Measurements from ENCODE around the gene LAIR2. TPM values are rescaled to one million over a fixed set of nuclear protein-coding genes. Genes with fewer than 3 reads are reported as not detected.
"Not testable (repeated sequence)": the region's sequence is repeated elsewhere in the genome, so short reads cannot be mapped to it uniquely, and the experiment has no call there.

LAIR2 gene
- total and polyA plus RNA-seq, 10 of the 15 experiments (the other 5 are each of a cell fraction or from before 2014, with no cell fraction given) = not detected

- TF ChIP-seq, protein P1, sequence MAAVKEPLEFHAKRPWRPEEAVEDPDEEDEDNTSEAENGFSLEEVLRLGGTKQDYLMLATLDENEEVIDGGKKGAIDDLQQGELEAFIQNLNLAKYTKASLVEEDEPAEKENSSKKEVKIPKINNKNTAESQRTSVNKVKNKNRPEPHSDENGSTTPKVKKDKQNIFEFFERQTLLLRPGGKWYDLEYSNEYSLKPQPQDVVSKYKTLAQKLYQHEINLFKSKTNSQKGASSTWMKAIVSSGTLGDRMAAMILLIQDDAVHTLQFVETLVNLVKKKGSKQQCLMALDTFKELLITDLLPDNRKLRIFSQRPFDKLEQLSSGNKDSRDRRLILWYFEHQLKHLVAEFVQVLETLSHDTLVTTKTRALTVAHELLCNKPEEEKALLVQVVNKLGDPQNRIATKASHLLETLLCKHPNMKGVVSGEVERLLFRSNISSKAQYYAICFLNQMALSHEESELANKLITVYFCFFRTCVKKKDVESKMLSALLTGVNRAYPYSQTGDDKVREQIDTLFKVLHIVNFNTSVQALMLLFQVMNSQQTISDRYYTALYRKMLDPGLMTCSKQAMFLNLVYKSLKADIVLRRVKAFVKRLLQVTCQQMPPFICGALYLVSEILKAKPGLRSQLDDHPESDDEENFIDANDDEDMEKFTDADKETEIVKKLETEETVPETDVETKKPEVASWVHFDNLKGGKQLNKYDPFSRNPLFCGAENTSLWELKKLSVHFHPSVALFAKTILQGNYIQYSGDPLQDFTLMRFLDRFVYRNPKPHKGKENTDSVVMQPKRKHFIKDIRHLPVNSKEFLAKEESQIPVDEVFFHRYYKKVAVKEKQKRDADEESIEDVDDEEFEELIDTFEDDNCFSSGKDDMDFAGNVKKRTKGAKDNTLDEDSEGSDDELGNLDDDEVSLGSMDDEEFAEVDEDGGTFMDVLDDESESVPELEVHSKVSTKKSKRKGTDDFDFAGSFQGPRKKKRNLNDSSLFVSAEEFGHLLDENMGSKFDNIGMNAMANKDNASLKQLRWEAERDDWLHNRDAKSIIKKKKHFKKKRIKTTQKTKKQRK (IDR thresholded peaks at IDR 0.05; ENCODE audit: low read depth, low read length) = no peak
- TF ChIP-seq ELK1 (IDR thresholded peaks at IDR 0.05; ENCODE audit: low read depth, low read length) = no peak
- TF ChIP-seq, protein P2, sequence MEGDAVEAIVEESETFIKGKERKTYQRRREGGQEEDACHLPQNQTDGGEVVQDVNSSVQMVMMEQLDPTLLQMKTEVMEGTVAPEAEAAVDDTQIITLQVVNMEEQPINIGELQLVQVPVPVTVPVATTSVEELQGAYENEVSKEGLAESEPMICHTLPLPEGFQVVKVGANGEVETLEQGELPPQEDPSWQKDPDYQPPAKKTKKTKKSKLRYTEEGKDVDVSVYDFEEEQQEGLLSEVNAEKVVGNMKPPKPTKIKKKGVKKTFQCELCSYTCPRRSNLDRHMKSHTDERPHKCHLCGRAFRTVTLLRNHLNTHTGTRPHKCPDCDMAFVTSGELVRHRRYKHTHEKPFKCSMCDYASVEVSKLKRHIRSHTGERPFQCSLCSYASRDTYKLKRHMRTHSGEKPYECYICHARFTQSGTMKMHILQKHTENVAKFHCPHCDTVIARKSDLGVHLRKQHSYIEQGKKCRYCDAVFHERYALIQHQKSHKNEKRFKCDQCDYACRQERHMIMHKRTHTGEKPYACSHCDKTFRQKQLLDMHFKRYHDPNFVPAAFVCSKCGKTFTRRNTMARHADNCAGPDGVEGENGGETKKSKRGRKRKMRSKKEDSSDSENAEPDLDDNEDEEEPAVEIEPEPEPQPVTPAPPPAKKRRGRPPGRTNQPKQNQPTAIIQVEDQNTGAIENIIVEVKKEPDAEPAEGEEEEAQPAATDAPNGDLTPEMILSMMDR (IDR thresholded peaks at IDR 0.05 in 2 of 3, conservative IDR thresholded peaks at IDR 0.05 in 1 of 3; ENCODE audit: control insufficient read depth in 2 of 3, extremely low read depth in 1 of 3, insufficient read depth in 1 of 3, low read depth in 3 of 3, low read length in 3 of 3) = no peak
- TF ChIP-seq CBFB (IDR thresholded peaks at IDR 0.05; ENCODE audit: low read depth) = no peak
- no peak for TF ChIP-seq SUPT20H (IDR thresholded peaks at IDR 0.05; ENCODE audit: borderline replicate concordance, control insufficient read depth, low read depth, low read length)
Observed at GRCh38 chr19:54489766-54490165, 12.9 kb upstream of the LAIR2 start (continued).

DNA sequence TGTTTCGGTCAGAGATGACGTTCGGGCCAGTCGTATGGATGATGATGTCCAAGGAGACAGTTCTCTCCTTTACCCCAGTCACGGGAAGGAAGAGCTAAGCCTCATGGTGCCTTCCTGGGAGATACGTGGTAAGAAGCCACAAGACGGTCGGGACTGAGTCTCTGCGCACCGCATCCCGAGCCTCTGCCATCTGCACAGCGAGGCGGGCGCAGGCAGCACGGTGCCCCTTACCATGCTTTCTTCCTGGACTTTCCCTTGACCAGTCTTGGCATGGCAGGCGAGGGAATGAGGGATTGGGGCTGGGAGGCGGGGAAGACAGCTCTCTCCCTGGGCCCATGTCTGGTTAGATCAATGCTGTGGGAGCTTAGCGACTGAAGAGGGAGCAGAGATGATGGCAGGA lies 10.1 kb upstream of the LAIR2 start:
- DNase-seq (ENCODE audit: low read depth, low spot score) = no peak
- 69% methylated on average over 12 of the region's 18 CpGs for WGBS (ENCODE audit: insufficient coverage, insufficient replicate concordance, low lambda C conversion rate, missing lambda C conversion rate)
- no peak for ATAC-seq
- TF ChIP-seq NFIC (IDR thresholded peaks at IDR 0.05; ENCODE audit: low read depth, low read length) (no peak), RAD21 (IDR thresholded peaks at IDR 0.05; ENCODE audit: insufficient read depth, low read depth, low read length) (no peak)
- H4K20me1 ChIP-seq (ENCODE audit: control insufficient read depth, insufficient read depth) = no peaks in the 10 kb centered on the region
- peaks cover 5% of the 10 kb centered on the region; the same call in 1 of the 2 replicates for H3K4me1 ChIP-seq (ENCODE audit: control insufficient read depth, insufficient read depth, low read length)
- no peak overlapping the region for H3K27ac ChIP-seq (ENCODE audit: control insufficient read depth, insufficient read depth)
- no peaks in the 10 kb centered on the region for H3K27me3 ChIP-seq (replicated peaks in 1 of 2; ENCODE audit: control insufficient read depth in 2 of 2, insufficient read depth in 2 of 2, low read length in 1 of 2)
- H3K36me3 ChIP-seq (ENCODE audit: control insufficient read depth in 2 of 2, insufficient read depth in 2 of 2, low read length in 1 of 2) = no peaks in the 10 kb centered on the region
- intact Hi-C loops (cut with micrococcal nuclease; ENCODE audit: unreplicated experiment) = no loop called here
- in situ Hi-C loops (cut with MboI) = no loop called here
- ChIA-PET POLR2A (no interaction called here), RAD21 (ENCODE audit: unreplicated experiment) (no interaction called here), SMC1A (ENCODE audit: uncharacterized antibody, unreplicated experiment) (no interaction called here), CTCF (no interaction called here)
- H3K4me2 ChIP-seq (ENCODE audit: control insufficient read depth, insufficient read depth) = no peak overlapping the region
- no peaks in the 10 kb centered on the region for H3K79me2 ChIP-seq (ENCODE audit: control insufficient read depth, insufficient read depth, low read length)
- FAIRE-seq = no peak
- H3K9me3 ChIP-seq (replicated peaks; ENCODE audit: control insufficient read depth, insufficient read depth, low read length) = no peaks in the 10 kb centered on the region
- no peak overlapping the region for H3K9ac ChIP-seq (ENCODE audit: control insufficient read depth, insufficient read depth, low read length)
- no TSS peak for BruUV-seq (replicated peaks)
- no peak overlapping the region for H3K4me3 ChIP-seq
- no peak overlapping the region for H2AFZ ChIP-seq (ENCODE audit: control insufficient read depth, low read depth, low read length)

DNA sequence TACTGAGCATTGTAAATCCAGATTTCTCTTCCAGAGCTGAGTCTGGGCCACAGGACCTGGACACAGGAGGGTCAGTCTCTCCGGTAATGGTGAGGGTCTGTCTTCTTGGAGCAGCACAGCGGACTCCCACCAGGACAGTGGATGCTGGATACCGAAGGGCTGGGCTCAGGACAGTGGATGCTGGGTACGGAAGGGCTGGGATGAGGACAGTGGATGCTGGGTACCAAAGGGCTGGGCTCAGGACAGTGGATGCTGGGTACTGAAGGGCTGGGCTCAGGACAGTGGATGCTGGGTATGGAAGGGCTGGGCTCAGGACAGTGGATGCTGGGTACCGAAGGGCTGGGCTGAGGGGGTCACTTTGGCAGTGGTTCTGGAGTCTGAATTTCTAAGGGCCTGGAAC lies 9.6 kb upstream of the LAIR2 start:
- H3K27me3 ChIP-seq (replicated peaks in 1 of 2; ENCODE audit: control insufficient read depth in 2 of 2, insufficient read depth in 2 of 2, low read length in 1 of 2); H3K4me1 ChIP-seq (ENCODE audit: control insufficient read depth, insufficient read depth, low read length); POLR2A ChIA-PET; CTCF ChIA-PET; H4K20me1 ChIP-seq (ENCODE audit: control insufficient read depth, insufficient read depth); H3K9ac ChIP-seq (ENCODE audit: control insufficient read depth, insufficient read depth, low read length); H2AFZ ChIP-seq (ENCODE audit: control insufficient read depth, low read depth, low read length); BruUV-seq (replicated peaks); H3K27ac ChIP-seq (ENCODE audit: control insufficient read depth, insufficient read depth); RAD21 ChIA-PET (ENCODE audit: unreplicated experiment); ATAC-seq; H3K4me3 ChIP-seq; in situ Hi-C loops (cut with MboI); H3K4me2 ChIP-seq (ENCODE audit: control insufficient read depth, insufficient read depth); H3K9me3 ChIP-seq (replicated peaks; ENCODE audit: control insufficient read depth, insufficient read depth, low read length); SMC1A ChIA-PET (ENCODE audit: uncharacterized antibody, unreplicated experiment); H3K36me3 ChIP-seq (ENCODE audit: control insufficient read depth in 2 of 2, insufficient read depth in 2 of 2, low read length in 1 of 2); FAIRE-seq; DNase-seq (ENCODE audit: low read depth, low spot score); intact Hi-C loops (cut with micrococcal nuclease; ENCODE audit: unreplicated experiment); H3K79me2 ChIP-seq (ENCODE audit: control insufficient read depth, insufficient read depth, low read length): not testable (repeated sequence)
- 68% methylated on average over 5 of the region's 5 CpGs for WGBS (ENCODE audit: insufficient coverage, insufficient replicate concordance, low lambda C conversion rate, missing lambda C conversion rate)
